Fibroblast of the aortic adventitia (primary cell): Measurements from ENCODE around the gene PNLIPRP3. TPM values are rescaled to one million over a fixed set of nuclear protein-coding genes. Genes with fewer than 3 reads are reported as not detected.

Experiments
- DNase-seq: peaks from one replicate; pipeline ENCODE4 v3.0.0-alpha.2; 2010; ENCODE audit warnings: low read depth
- H3K4me3 ChIP-seq: 2 replicates; pipeline ENCODE4 v1.5.1; 2011; ENCODE audit warnings: low read depth, mild to moderate bottlenecking, control low read depth, low read length, moderate library complexity
- total RNA-seq: library from RNA; depleted of rRNA; stranded (reverse); fragments of >200 nt; gene quantifications from 2 replicates; pipeline ENCODE4 v1.2.3, GENCODE V29; 2012; ENCODE audit warnings: low replicate concordance
- TF ChIP-seq, protein P1 (sequence below): IDR thresholded peaks from 2 replicates; pipeline ENCODE4 v1.5.1; 2011; ENCODE audit warnings: mild to moderate bottlenecking, low read length, control low read depth, inconsistent platforms; ENCODE audit not compliant: insufficient read depth

The PNLIPRP3 gene
- total RNA-seq, 1 donor: not detected

DNA sequence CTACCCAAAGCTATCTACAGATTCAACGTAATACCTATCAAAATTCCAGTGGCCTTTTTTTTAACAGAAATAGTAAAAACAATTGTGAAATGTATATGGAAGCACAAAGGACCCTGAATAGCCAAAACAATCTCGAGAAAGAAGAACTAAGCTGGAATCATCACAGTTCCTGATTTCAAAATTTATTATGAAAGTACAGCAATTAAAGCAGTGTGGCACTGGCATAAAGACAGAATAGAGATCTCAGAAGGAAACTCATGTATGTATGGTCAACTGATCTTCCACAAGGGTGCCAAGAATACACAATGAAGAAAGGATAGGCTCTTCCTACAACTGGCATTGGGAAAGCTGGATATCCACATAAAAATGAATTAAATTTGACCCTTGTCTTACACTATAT, 23.2 kb downstream of the PNLIPRP3 start:
- TF ChIP-seq, protein P1, sequence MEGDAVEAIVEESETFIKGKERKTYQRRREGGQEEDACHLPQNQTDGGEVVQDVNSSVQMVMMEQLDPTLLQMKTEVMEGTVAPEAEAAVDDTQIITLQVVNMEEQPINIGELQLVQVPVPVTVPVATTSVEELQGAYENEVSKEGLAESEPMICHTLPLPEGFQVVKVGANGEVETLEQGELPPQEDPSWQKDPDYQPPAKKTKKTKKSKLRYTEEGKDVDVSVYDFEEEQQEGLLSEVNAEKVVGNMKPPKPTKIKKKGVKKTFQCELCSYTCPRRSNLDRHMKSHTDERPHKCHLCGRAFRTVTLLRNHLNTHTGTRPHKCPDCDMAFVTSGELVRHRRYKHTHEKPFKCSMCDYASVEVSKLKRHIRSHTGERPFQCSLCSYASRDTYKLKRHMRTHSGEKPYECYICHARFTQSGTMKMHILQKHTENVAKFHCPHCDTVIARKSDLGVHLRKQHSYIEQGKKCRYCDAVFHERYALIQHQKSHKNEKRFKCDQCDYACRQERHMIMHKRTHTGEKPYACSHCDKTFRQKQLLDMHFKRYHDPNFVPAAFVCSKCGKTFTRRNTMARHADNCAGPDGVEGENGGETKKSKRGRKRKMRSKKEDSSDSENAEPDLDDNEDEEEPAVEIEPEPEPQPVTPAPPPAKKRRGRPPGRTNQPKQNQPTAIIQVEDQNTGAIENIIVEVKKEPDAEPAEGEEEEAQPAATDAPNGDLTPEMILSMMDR: no peak
- no peak overlapping the region for H3K4me3 ChIP-seq
- no peak for DNase-seq

DNA sequence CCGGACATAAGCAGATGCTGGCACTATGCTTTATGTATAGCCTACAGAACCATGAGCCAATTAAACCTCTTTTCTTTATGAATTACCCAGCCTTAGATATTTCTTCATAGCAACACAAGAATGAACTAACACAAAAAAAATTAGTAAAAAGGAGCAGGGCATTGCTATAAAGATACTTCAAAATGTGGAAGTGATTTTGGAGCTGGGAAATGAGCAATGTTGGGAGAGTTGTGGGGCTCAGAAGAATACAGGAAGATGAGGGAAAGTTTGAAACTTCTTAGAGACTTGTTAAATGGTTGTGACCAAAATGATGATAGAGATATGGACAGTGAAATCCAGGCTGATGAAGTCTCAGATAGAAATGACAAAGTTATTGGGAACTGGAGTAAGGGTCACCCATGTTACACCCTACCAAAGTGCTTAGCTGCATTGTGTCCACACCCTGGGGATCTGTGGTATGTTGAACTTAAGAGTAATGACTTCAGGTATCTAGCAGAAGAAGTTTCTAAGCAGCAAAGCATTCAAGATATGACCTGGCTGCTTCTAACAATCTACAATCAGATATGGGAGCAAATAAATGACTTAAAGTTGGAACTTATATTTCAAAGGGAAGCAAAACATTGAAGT, 24.2 kb downstream of the PNLIPRP3 start:
- no peak for DNase-seq
- TF ChIP-seq, protein P1: no peak
- no peak overlapping the region for H3K4me3 ChIP-seq

DNA sequence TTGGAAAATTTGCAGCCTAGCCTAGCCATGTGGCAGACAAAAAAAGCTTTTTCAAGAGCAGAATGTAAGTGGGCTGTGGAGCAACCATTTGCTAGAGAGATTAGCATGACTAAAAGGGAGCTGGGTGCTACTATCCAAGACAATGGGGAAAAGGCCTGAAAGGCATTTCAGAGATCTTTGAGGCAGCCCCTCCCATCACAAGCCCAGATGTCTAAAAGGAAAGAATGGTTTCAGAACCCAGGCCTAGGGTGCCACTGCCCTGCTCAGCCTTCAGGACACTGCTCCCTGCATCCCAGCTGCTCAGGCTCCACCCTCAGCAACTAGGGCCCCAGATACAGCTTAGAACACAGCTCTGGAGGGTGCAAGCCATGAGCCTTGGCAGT, 24.7 kb downstream of the PNLIPRP3 start:
- TF ChIP-seq, protein P1: no peak
- H3K4me3 ChIP-seq: no peak overlapping the region
- DNase-seq: no peak

DNA sequence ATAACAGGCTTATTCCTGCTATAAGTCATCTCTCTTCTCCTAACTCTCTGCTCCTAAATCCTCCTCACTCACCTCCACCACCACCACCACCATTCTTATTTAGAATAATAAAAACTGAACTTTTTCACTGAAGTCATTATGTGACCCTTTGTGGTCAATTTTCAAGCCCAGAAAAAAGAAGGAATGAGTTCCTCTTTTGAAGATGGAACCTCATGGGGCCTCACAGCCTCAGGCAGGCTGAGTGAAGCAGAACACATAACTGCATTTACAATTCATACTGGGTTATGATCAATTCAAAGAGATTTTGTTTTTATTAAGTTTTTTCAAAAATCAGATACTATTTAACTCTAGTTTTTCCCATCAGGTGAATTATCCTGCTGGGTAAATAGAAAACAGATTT, 29.8 kb downstream of the PNLIPRP3 start:
- TF ChIP-seq, protein P1: no peak
- no peak overlapping the region for H3K4me3 ChIP-seq
- DNase-seq: no peak

DNA sequence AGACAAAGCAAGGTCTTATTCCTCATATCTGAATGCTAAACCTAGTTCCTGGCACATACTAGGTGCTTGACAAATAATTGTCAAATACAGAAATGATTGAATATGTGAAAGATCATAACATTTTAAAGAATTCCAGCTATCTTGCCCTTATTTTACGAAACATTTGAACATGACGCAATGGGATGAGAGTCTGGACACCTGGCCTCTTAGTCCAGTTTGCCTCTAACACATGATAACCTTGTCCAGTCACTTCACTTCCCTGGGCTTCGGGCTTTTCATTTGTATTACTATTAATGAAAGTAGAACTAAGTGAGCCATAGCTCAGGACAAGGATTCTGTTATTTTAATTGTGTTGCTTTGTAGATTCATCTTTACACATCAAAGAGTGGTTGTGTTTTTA, 32.6 kb downstream of the PNLIPRP3 start:
- TF ChIP-seq, protein P1: no peak

DNA sequence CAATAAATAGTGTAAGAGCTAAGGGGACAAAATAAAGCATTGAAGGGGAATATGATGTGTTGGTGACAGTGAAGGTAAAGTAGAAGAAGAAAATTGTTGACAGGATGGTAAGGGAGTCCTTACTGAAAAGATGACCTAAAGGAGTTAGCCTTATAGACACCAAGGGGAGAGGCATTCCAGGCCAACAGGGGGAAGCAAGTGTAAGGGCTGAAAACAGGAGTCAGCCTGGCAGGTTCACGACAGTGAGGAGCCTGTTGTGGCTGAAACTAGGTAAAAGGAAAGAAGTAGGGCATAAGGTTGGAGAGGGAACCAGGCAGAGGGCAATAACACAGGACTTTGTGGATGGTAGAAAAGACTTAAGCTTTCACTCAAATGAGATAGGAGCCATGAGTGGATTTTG, 34.0 kb downstream of the PNLIPRP3 start:
- TF ChIP-seq, protein P1: no peak
- no peak overlapping the region for H3K4me3 ChIP-seq
- DNase-seq: no peak

More for the DNA sequence above, 32.6 kb downstream of the PNLIPRP3 start:
- H3K4me3 ChIP-seq: no peak overlapping the region
- no peak for DNase-seq

DNA sequence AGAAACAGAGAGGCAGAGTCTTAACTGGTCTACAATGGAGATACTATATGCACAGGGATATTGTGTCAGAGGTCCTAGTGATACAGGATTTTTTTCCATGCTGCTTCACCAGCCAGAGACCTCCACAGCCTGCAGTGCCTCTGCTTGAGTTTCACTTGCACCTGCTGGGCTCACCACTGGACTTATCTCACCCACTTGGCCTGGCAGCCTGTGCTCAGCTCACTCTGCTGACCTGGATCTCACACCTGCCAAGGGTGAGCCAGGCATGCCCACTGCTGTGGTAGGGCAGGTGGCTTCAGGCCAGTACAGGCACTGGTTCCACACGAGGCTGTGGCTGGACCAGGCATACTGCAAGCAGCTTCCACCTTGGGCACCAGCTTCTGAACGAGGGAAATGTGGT, 36.6 kb downstream of the PNLIPRP3 start:
- DNase-seq: no peak
- H3K4me3 ChIP-seq: no peak overlapping the region

More for the DNA sequence above, 36.6 kb downstream of the PNLIPRP3 start:
- TF ChIP-seq, protein P1: no peak
